ENCODE measurements around the gene CATSPER1. TPM values are rescaled to one million over a fixed set of nuclear protein-coding genes. Genes with fewer than 3 reads are reported as not detected.

The CATSPER1 gene
- total and polyA plus RNA-seq, 2 of the 13 experiments (the other 11 are each of a cell fraction or from before 2014, with no cell fraction given), result 0.17 TPM; not detected in 1

DNA sequence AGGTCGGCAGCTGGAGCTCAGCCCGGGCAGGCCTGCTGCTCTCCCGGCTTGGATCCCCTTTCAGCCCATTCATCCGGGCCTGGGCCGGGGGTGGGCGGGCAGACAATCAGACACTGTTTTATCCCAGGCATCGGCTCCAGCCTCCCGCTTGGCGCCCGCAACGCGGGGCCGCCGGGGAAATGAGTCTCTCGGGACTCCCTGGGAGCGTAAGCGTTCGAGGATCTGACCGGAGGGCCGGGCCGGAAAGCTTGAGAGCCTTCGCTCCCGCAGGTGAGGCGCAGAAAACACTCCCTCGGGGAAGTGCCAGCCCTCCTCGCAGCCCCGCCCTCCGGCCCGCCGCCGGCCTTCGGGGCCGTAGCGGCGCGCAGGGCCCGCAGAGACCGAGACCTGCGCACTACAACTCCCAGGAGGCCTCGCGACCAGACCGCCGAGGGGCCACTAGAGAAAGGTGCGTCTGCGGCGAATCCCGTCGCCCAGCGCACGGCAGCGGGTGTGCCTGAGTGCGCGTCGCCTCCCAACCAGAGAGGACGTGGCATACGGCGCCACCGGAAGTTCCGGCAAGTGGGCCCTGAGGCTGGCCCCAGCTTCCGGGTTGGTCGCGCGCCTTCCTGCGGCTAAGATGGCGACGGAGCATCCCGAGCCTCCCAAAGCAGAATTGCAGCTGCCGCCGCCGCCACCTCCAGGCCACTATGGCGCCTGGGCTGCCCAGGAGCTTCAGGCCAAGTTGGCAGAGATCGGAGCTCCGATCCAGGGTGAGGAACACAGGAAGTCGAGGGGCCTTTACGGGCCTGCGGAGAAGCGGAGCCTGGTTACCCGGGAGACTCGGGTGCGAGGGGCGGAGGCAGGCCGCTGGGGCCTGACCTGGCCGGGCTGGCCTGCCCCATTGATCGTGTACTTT, 25.7 kb upstream of the CATSPER1 start, which contains the start of gene SF3B2 (continued):
- TF ChIP-seq NFATC3 (CRISPR knock-in tag; IDR thresholded peaks at IDR 0.05) (peak; percentile 87; the same call in 1 of the 2 replicates), PTBP1 (IDR thresholded peaks at IDR 0.05; ENCODE audit: low read depth, low read length, poor library complexity, severe bottlenecking) (no peak), KAT2B (IDR thresholded peaks at IDR 0.05; ENCODE audit: borderline replicate concordance, low read depth, low read length) (no peak), FOXO1 (CRISPR knock-in tag; IDR thresholded peaks at IDR 0.05) (peak; percentile 15; the same call in 1 of the 2 replicates), TCF7L2 (IDR thresholded peaks at IDR 0.05; ENCODE audit: low read depth, low read length) (no peak), ZNF839 (CRISPR knock-in tag; IDR thresholded peaks at IDR 0.05; ENCODE audit: borderline replicate concordance) (no peak), AKAP8 (CRISPR knock-in tag; IDR thresholded peaks at IDR 0.05) (0 out of 2 replicates have a peak, but pooled peaks have one; percentile 0), ZNF501 (CRISPR knock-in tag; IDR thresholded peaks at IDR 0.05) (peak; percentile 86), SCMH1 (CRISPR knock-in tag; IDR thresholded peaks at IDR 0.05; ENCODE audit: borderline replicate concordance) (no peak), ZFY (CRISPR knock-in tag; IDR thresholded peaks at IDR 0.05) (peak; percentile 98), HNRNPH1 (optimal IDR thresholded peaks at IDR 0.05; ENCODE audit: low read depth, low read length) (no peak), ZNF615 (CRISPR knock-in tag; IDR thresholded peaks at IDR 0.05; ENCODE audit: borderline replicate concordance) (peak; percentile 82; the same call in 1 of the 2 replicates), CEBPB (IDR thresholded peaks at IDR 0.05; ENCODE audit: borderline replicate concordance, low read depth, low read length) (no peak), SRSF1 (optimal IDR thresholded peaks at IDR 0.05; ENCODE audit: low read depth, low read length) (peak; percentile 73), MAFK (conservative IDR thresholded peaks at IDR 0.05 in 1 of 2, IDR thresholded peaks at IDR 0.05 in 1 of 2; ENCODE audit: low read length in 2 of 2) (no peak), RFX1 (IDR thresholded peaks at IDR 0.05) (peak; percentile 55; the same call in 1 of the 2 replicates), GATAD1 (CRISPR knock-in tag; IDR thresholded peaks at IDR 0.05) (peak; percentile 96), NR2F1 (CRISPR knock-in tag; IDR thresholded peaks at IDR 0.05) (no peak), ZNF564 (CRISPR knock-in tag; IDR thresholded peaks at IDR 0.05) (peak; percentile 60; the same call in 1 of the 2 replicates), ZNF589 (CRISPR knock-in tag; conservative IDR thresholded peaks at IDR 0.05) (peak; percentile 84; the same call in 1 of the 2 replicates), ARHGAP35 (CRISPR knock-in tag; IDR thresholded peaks at IDR 0.05; ENCODE audit: borderline replicate concordance) (peak; percentile 17; the same call in 1 of the 2 replicates), SATB2 (CRISPR knock-in tag; IDR thresholded peaks at IDR 0.05) (no peak)
- TF ChIP-seq, protein P1, sequence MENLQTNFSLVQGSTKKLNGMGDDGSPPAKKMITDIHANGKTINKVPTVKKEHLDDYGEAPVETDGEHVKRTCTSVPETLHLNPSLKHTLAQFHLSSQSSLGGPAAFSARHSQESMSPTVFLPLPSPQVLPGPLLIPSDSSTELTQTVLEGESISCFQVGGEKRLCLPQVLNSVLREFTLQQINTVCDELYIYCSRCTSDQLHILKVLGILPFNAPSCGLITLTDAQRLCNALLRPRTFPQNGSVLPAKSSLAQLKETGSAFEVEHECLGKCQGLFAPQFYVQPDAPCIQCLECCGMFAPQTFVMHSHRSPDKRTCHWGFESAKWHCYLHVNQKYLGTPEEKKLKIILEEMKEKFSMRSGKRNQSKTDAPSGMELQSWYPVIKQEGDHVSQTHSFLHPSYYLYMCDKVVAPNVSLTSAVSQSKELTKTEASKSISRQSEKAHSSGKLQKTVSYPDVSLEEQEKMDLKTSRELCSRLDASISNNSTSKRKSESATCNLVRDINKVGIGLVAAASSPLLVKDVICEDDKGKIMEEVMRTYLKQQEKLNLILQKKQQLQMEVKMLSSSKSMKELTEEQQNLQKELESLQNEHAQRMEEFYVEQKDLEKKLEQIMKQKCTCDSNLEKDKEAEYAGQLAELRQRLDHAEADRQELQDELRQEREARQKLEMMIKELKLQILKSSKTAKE (CRISPR knock-in tag; IDR thresholded peaks at IDR 0.05; ENCODE audit: borderline replicate concordance), result no peak
- TF ChIP-seq, protein P2, sequence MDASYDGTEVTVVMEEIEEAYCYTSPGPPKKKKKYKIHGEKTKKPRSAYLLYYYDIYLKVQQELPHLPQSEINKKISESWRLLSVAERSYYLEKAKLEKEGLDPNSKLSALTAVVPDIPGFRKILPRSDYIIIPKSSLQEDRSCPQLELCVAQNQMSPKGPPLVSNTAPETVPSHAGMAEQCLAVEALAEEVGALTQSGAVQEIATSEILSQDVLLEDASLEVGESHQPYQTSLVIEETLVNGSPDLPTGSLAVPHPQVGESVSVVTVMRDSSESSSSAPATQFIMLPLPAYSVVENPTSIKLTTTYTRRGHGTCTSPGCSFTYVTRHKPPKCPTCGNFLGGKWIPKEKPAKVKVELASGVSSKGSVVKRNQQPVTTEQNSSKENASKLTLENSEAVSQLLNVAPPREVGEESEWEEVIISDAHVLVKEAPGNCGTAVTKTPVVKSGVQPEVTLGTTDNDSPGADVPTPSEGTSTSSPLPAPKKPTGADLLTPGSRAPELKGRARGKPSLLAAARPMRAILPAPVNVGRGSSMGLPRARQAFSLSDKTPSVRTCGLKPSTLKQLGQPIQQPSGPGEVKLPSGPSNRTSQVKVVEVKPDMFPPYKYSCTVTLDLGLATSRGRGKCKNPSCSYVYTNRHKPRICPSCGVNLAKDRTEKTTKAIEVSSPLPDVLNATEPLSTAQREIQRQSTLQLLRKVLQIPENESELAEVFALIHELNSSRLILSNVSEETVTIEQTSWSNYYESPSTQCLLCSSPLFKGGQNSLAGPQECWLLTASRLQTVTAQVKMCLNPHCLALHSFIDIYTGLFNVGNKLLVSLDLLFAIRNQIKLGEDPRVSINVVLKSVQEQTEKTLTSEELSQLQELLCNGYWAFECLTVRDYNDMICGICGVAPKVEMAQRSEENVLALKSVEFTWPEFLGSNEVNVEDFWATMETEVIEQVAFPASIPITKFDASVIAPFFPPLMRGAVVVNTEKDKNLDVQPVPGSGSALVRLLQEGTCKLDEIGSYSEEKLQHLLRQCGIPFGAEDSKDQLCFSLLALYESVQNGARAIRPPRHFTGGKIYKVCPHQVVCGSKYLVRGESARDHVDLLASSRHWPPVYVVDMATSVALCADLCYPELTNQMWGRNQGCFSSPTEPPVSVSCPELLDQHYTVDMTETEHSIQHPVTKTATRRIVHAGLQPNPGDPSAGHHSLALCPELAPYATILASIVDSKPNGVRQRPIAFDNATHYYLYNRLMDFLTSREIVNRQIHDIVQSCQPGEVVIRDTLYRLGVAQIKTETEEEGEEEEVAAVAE (CRISPR knock-in tag; IDR thresholded peaks at IDR 0.05; ENCODE audit: borderline replicate concordance), result peak; percentile 95
